ENCODE results near the gene GLYR1.

The GLYR1 gene

DNA sequence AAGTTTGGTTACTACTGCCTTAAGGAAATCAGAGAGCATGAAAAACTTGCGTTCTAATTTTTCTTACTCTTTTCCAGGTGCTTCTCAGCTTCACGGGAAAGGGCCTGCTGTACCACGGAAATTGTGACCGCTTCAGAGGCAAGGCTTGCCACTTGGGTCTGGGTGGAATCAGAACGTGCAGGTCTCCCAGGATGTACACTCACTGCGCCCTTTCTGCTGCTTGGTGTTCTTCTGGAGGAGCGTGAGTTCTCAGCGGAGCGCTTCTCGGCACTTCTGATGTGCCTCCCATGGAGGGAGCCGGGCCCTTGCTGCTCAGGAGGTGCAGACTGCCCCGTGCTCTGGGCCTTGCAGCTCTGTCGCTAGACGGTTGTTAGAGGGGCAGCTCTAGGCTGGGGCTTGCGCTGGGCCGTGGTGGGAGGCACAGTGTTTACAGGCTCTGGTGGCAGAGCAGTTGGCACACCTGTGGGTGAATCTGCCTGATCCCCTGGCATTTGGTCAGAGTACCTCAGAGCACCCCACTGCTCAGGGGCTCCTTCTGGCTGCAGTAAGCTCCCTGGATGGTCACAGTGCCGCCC is 33.0 kb upstream of the GLYR1 start:
- no peak for DNase-seq (ENCODE audit: low read depth in 2 of 2)

DNA sequence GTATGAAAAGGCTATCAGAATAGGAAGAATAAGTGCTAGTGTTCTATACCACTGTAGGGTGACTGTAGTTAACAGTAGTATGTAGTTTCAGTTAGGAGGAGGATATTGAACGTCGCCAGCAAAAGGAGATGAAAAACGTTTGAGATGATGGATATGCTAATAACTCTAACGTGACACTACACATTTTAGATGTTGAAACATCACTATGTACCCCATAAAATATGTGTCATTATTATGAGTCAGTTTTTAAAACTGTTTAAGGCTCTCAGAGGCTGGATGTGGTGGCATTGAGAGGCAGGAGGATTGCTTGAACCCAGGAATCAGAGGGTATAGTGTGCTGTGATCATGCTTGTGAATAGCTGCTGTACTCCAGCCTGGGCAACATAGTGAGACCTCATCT is 32.0 kb upstream of the GLYR1 start:
- no peak for DNase-seq (ENCODE audit: low read depth in 2 of 2)

- DNase-seq (ENCODE audit: low read depth in 2 of 2): no peak
Observed at GRCh38 chr16:4877380-4877685, 30.2 kb upstream of the GLYR1 start.

DNA sequence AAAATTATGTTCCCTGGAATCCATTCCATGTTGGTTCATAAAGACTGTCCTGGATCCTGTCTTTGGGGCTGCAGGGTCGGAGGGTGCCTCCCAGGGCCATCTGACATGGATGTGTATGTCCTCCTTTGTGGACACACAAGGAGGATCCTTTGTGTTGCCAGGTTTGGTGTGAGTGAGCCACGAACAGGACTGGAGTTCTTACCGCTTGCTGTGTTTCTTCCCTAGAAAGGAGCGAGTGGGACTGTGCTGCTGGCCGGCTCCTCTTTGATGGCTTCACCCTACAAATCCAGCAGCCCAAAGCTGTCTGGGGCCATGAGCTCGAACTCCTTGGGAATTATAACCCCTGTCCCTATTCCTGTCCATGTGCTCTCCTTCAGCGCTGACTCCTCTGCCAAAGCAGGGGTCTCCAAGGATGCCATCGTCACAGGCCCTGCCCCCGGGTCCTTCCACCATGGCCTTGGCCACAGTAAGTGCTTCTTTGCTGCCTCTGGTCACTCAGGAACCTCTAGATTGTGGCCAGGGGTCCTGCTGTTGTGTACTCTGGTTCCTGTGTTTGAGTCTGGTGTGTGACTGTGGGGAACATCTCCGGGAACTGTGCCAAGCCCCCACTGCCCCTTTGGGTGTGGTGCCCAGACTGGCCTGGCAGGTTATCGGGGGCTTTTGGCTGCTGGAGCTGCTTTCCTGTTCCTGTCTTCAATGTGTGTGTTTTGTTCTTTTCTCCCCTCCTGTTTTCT is 29.7 kb upstream of the GLYR1 start:
- DNase-seq (ENCODE audit: low read depth in 2 of 2): no peak

DNA sequence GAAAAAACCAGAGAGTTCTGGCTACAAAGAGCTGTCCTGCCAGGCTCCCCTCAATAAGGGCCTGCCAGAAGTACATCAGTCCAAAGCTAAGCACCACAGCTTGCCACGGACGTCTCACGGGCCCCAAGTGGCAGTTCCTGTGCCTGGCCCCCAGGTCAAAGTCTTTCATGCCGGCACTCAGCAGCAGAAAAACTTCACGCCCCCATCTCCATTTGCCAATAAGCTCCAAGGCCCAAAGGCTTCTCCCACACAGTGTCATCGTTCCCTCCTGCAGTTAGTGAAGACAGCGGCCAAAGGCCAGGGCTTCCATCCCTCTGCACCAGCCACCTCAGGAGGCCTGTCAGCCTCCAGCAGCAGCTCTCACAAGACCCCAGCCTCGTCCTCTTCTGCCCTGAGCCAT is 27.6 kb upstream of the GLYR1 start:
- no peak for DNase-seq (ENCODE audit: low read depth in 2 of 2)

GRCh38 chr16:4873091-4873490 is 26.0 kb upstream of the GLYR1 start:
- no peak for DNase-seq (ENCODE audit: low read depth in 2 of 2)

DNA sequence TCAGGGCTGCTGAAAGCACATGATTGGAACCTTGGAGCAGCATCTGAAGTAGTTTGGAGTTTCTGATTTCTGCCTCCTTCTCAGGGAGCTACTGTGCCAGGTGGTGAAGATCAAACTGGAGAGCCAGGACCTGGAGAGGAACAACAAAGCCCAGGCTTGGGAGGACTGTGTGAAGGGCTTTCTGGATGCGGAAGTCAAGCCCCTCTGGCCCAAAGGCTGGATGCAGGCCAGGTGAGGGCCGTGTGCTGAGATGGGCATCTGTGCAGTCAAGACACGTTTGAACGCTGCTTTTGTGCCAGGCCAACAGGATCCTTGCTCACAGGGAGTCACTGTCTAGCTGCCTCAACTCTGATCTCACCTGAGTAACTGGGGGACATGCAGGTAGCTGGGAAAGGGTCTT is 24.0 kb upstream of the GLYR1 start:
- DNase-seq (ENCODE audit: low read depth in 2 of 2): no peak

- no peak for DNase-seq (ENCODE audit: low read depth in 2 of 2)
Observed at GRCh38 chr16:4870138-4870671, 23.1 kb upstream of the GLYR1 start.

- DNase-seq (ENCODE audit: low read depth in 2 of 2): no peak
Observed at GRCh38 chr16:4869147-4869805, 22.2 kb upstream of the GLYR1 start.

DNA sequence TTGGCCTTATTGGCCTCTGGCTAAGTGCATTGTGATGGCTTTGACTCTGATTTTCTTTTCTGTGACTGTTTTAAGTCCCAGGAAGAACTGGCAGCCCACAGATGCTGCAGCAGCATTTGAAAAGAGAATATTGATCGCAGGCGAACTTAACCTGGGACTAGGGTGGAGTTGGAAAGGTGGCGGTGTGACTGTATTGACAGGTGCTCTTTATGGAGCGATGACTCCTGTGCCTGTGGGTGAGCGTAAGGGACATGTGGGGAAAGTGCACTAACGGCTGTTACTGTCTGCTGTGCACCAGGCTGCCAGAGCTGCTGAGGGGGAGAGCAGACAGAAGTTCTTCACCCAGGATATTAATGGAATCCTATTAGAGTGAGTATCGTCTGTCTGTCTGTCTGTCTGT is 21.4 kb upstream of the GLYR1 start:
- no peak for DNase-seq (ENCODE audit: low read depth in 2 of 2)

GRCh38 chr16:4868026-4868425 is 20.9 kb upstream of the GLYR1 start:
- no peak for DNase-seq (ENCODE audit: low read depth in 2 of 2)

- no peak for DNase-seq (ENCODE audit: low read depth in 2 of 2)
Observed at GRCh38 chr16:4866586-4866985, 19.5 kb upstream of the GLYR1 start.

- no peak for DNase-seq (ENCODE audit: low read depth in 2 of 2)
Observed at GRCh38 chr16:4865231-4865860, 18.3 kb upstream of the GLYR1 start.

GRCh38 chr16:4864728-4865127 is 17.6 kb upstream of the GLYR1 start:
- no peak for DNase-seq (ENCODE audit: low read depth in 2 of 2)

DNA sequence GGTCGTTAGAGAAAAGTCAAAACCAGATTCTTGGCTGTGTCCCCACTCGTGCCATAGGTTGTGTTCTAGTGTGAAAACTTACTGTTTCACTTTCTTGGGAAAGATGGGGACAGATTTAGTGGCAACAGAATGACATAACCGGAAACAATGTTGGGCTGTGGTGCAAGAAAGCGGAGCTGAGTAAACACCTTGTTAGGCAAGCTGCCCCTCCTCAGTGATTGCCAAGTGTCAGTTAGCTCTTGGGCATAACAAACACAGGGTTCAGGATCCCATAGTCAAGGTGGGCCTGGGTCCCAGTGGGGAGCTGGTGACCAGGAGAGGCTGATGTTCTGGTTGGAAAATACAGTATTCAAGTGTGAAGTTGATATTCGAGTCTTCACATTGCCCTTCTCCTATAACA is 15.6 kb upstream of the GLYR1 start:
- no peak for DNase-seq (ENCODE audit: low read depth in 2 of 2)

DNA sequence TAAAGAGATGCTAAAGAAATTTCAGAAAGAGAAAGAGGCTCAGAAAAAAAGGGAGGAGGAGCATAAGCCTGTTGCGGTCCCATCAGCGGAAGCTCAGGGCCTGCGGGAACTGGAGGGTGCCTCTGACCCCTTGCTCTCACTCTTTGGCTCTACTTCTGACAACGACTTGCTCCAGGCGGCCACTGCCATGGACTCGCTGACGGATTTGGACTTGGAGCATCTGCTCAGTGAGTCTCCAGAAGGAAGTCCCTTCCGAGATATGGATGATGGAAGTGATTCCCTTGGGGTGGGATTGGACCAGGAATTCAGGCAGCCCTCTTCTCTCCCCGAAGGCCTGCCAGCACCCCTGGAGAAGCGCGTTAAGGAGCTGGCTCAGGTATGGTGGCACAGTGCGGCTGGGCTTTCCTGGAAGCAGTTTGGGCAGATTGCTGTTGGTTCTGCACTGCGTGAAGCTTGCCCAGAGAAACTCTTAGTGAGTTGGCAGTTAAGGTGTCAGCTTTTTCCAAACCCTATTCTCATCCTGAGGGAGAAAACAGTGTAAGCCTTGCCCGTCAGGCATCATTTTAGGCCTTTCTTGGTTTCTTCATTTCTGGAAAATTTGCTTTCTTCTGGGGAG is 13.7 kb upstream of the GLYR1 start:
- DNase-seq (ENCODE audit: low read depth in 2 of 2): no peak

DNA sequence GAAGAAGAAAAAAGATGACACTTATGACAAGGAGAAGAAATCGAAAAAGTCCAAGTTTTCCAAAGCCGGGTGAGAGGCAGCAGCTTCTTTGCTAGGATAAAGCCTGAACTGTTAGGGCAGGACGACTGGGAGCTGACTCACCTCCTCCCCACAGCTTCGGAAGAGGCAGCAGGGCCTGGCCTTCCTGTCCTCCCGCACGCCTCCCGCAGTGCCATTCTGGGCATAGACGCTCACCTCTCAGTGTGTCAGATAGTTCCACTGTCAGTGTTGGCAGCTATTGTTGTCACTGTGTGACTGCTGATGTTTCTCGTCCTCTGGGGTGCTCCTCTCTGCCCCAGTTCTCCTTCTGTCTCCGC is 12.8 kb upstream of the GLYR1 start:
- DNase-seq (ENCODE audit: low read depth in 2 of 2): no peak

DNA sequence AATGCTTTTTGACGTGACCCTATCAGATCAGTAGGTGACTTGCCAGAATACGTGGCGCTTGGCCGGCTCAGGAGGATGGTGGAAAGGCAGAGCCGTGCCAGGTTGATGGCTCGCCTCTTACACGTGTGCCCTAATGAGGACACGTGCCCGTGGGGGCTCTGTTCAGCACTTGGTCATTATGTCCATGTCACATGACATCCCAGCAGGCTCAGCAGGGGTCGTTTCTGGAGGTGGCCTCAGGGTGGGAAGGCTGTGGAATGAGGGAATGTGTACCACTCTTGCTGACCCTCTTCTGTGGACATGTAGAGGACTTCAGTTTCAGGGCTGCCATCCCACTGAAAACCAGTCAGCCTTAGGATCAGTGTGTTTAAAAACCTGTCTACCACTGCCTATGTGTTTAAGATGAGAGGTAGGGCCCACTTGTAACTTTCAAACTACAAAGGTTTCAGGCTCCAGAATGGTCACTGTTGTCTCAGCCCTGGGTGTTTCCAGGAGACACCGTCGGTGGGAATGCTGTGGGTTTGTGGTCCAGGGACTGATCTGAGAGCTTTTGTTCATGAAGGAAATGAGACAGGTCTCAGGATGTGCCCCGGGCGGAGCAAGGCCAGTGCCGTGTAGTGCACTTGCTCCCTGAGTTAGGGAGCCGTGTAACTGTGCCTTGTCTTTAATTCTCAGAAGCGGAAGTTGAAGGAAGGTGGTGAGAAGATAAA is 12.3 kb upstream of the GLYR1 start:
- no peak for DNase-seq (ENCODE audit: low read depth in 2 of 2)

- DNase-seq (ENCODE audit: low read depth in 2 of 2): no peak
Observed at GRCh38 chr16:4855804-4856203, 8.7 kb upstream of the GLYR1 start.

GRCh38 chr16:4855371-4855770 is 8.3 kb upstream of the GLYR1 start:
- DNase-seq (ENCODE audit: low read depth in 2 of 2): no peak

- no peak for DNase-seq (ENCODE audit: low read depth in 2 of 2)
Observed at GRCh38 chr16:4852221-4852872, 5.3 kb upstream of the GLYR1 start.

Measured in stimulated activated CD4-positive, alpha-beta T cell treated with anti-CD3 and anti-CD28 coated beads, Interleukin-12 subunit alpha, Interleukin-12 subunit beta, amount 100 ng/mL, for 24 hours (primary cell).